IMR-90 (cell line): ENCODE data around the gene KRT79. TPM values are rescaled to one million over a fixed set of nuclear protein-coding genes. Genes with fewer than 3 reads are reported as not detected.

Source experiments
- ATAC-seq: fragments of 200-7000 bp; cut with Tn5 transposase; 2 replicates; pipeline ENCODE4 v1.9.1; 2020; ENCODE audit warnings: low read depth, mild to moderate bottlenecking, moderate library complexity
- BruUV-seq: library from RNA; stranded (reverse); fragments of 400-500 nt; replicated peaks from 2 replicates; lab custom pipeline; 2021; lab: Mats Ljungman, UMichigan
- CTCF ChIA-PET: fragments of 300-600 bp; formaldehyde crosslinking; extraction: SDS; loops from one replicate; lab custom pipeline; 2021; ENCODE audit warnings: antibody characterized with exemption; lab: Yijun Ruan, JAX
- POLR2A ChIA-PET: fragments of 300-600 bp; sonication (Branson Sonifier 250); formaldehyde crosslinking; loops from one replicate; lab custom pipeline; 2022; ENCODE audit warnings: antibody characterized with exemption; ENCODE audit not compliant: unreplicated experiment; lab: Charles Lee
- DNase-seq: peaks from one replicate; pipeline ENCODE4 v3.0.0; 2013
- H2AFZ ChIP-seq: replicated peaks from 2 replicates; pipeline ENCODE3; 2013; ENCODE audit warnings: low read length, mild to moderate bottlenecking; ENCODE audit not compliant: poor library complexity
- H2AK5ac ChIP-seq: 2 replicates; pipeline ENCODE4 v1.6.1; 2013; ENCODE audit warnings: low read depth, low read length, inconsistent platforms
- H2AK9ac ChIP-seq: replicated peaks from 2 replicates; pipeline ENCODE3; 2013; ENCODE audit warnings: mild to moderate bottlenecking, low read depth, low read length, moderate library complexity; ENCODE audit not compliant: poor library complexity
- H2BK120ac ChIP-seq: 2 replicates; pipeline ENCODE4 v1.6.1; 2013; ENCODE audit warnings: low read depth, low read length, inconsistent platforms
- H2BK15ac ChIP-seq: 3 replicates; pipeline ENCODE4 v1.6.1; 2013; ENCODE audit warnings: low read depth, low read length, inconsistent platforms
- H2BK20ac ChIP-seq: 2 replicates; pipeline ENCODE4 v1.6.1; 2013; ENCODE audit warnings: low read depth, mild to moderate bottlenecking, inconsistent platforms, low read length, moderate library complexity
- H2BK5ac ChIP-seq: 2 replicates; pipeline ENCODE4 v1.6.1; 2013; ENCODE audit warnings: mild to moderate bottlenecking, low read depth, low read length, inconsistent platforms; ENCODE audit not compliant: poor library complexity, severe bottlenecking
- H3K14ac ChIP-seq: replicated peaks from 2 replicates; pipeline ENCODE4 v1.6.1; 2013; ENCODE audit warnings: low read depth, low read length, inconsistent platforms
- H3K18ac ChIP-seq: 2 replicates; pipeline ENCODE4 v1.6.1; 2013; ENCODE audit warnings: low read depth, low read length, control low read depth
- H3K23ac ChIP-seq: 2 replicates; pipeline ENCODE4 v1.6.1; 2013; ENCODE audit warnings: low read depth, low read length, inconsistent platforms
- H3K27ac ChIP-seq: 2 replicates; pipeline ENCODE4 v1.5.1; 2013; ENCODE audit warnings: mild to moderate bottlenecking, control low read depth, low read length; ENCODE audit not compliant: insufficient read depth
- H3K27me3 ChIP-seq: 2 replicates; pipeline ENCODE4 v1.6.1; 2013; ENCODE audit warnings: low read length; ENCODE audit not compliant: control insufficient read depth, insufficient read depth
- H3K36me3 ChIP-seq: 2 replicates; pipeline ENCODE4 v1.6.1; 2013; ENCODE audit warnings: low read length, mixed read lengths; ENCODE audit not compliant: control insufficient read depth, insufficient read depth
- H3K4ac ChIP-seq: 2 replicates; pipeline ENCODE4 v1.6.1; 2013; ENCODE audit warnings: low read depth, low read length, inconsistent platforms
- H3K4me1 ChIP-seq: 2 replicates; pipeline ENCODE4 v1.6.1; 2013; ENCODE audit warnings: low read length, mixed read lengths; ENCODE audit not compliant: control insufficient read depth, insufficient read depth
- H3K4me2 ChIP-seq: 2 replicates; pipeline ENCODE4 v1.6.1; 2013; ENCODE audit warnings: low read depth, mild to moderate bottlenecking, control low read depth, low read length, moderate library complexity
- H3K4me3 ChIP-seq: 2 replicates; pipeline ENCODE4 v1.5.1; 2013; ENCODE audit warnings: low read depth, mild to moderate bottlenecking, control low read depth, low read length, moderate library complexity; ENCODE audit not compliant: insufficient read depth
- H3K56ac ChIP-seq: 2 replicates; pipeline ENCODE4 v1.6.1; 2013; ENCODE audit warnings: low read length, inconsistent platforms; ENCODE audit not compliant: insufficient read depth; ENCODE audit errors: extremely low read depth
- H3K79me1 ChIP-seq, 2 experiments: 2 replicates each; pipeline ENCODE4 v1.6.1; 2013; ENCODE audit warnings: low read length in 2 of 2, inconsistent platforms in 1 of 2, low read depth in 1 of 2
- H3K9ac ChIP-seq: 2 replicates; pipeline ENCODE4 v1.6.1; 2013; ENCODE audit warnings: low read depth, low read length, control low read depth
- H3K9me1 ChIP-seq: 2 replicates; pipeline ENCODE4 v1.6.1; 2013; ENCODE audit warnings: low read length, inconsistent platforms; ENCODE audit not compliant: insufficient read depth
- H3K9me3 ChIP-seq: 2 replicates; pipeline ENCODE4 v1.6.1; 2013; ENCODE audit warnings: low read length; ENCODE audit not compliant: control insufficient read depth, insufficient read depth
- H4K20me1 ChIP-seq: 2 replicates; pipeline ENCODE4 v1.6.1; 2013; ENCODE audit warnings: low read length, inconsistent platforms; ENCODE audit not compliant: insufficient read depth
- H4K5ac ChIP-seq: 2 replicates; pipeline ENCODE4 v1.6.1; 2013; ENCODE audit warnings: mild to moderate bottlenecking, low read depth, low read length, control low read depth
- H4K8ac ChIP-seq, 2 experiments: 2 replicates each; pipeline ENCODE4 v1.6.1; 2013; ENCODE audit warnings: low read depth in 2 of 2, low read length in 2 of 2, control low read depth in 1 of 2, inconsistent platforms in 1 of 2
- H4K91ac ChIP-seq: 2 replicates; pipeline ENCODE4 v1.6.1; 2013; ENCODE audit warnings: low read depth, low read length, inconsistent platforms; ENCODE audit not compliant: insufficient read depth
- BHLHE40 ChIP-seq: fragments of 150-350 bp; IDR thresholded peaks from 2 replicates; pipeline ENCODE4 v1.6.1; 2016; ENCODE audit warnings: mild to moderate bottlenecking, low read depth, low read length
- CEBPB ChIP-seq: IDR thresholded peaks from 2 replicates; pipeline ENCODE4 v1.6.1; 2012; ENCODE audit warnings: low read depth, low read length, improper control_type of control experiment
- CHD1 ChIP-seq: IDR thresholded peaks from 2 replicates; pipeline ENCODE4 v1.6.1; 2012; ENCODE audit warnings: low read depth, low read length, improper control_type of control experiment
- CTCF ChIP-seq: conservative IDR thresholded peaks from 2 replicates; pipeline ENCODE4 v1.5.1; 2012; ENCODE audit warnings: mild to moderate bottlenecking, low read depth, low read length, improper control_type of control experiment
- ELK1 ChIP-seq: fragments of 150-350 bp; IDR thresholded peaks from 2 replicates; pipeline ENCODE4 v1.6.1; 2016; ENCODE audit warnings: low read depth, mild to moderate bottlenecking, low read length, moderate library complexity, borderline replicate concordance
- MAFK ChIP-seq: IDR thresholded peaks from 2 replicates; pipeline ENCODE4 v1.6.1; 2012; ENCODE audit warnings: low read depth, low read length, improper control_type of control experiment
- MAZ ChIP-seq: IDR thresholded peaks from 2 replicates; pipeline ENCODE4 v1.6.1; 2012; ENCODE audit warnings: low read depth, mild to moderate bottlenecking, low read length, improper control_type of control experiment, moderate library complexity, borderline replicate concordance
- MXI1 ChIP-seq: IDR thresholded peaks from 2 replicates; pipeline ENCODE4 v1.6.1; 2012; ENCODE audit warnings: low read depth, mild to moderate bottlenecking, low read length, moderate library complexity, borderline replicate concordance
- NFE2L2 ChIP-seq: fragments of 150-350 bp; IDR thresholded peaks from 2 replicates; pipeline ENCODE4 v1.6.1; 2016; ENCODE audit warnings: low read depth, mild to moderate bottlenecking, low read length
- POLR2A ChIP-seq: IDR thresholded peaks from 2 replicates; pipeline ENCODE4 v1.6.1; 2012; ENCODE audit warnings: mild to moderate bottlenecking, low read depth, low read length
- RCOR1 ChIP-seq: IDR thresholded peaks from 2 replicates; pipeline ENCODE4 v1.6.1; 2012; ENCODE audit warnings: mild to moderate bottlenecking, low read length, improper control_type of control experiment; ENCODE audit not compliant: insufficient replicate concordance
- SMC3 ChIP-seq: fragments of 150-350 bp; IDR thresholded peaks from 2 replicates; pipeline ENCODE4 v1.6.1; 2016; ENCODE audit warnings: low read depth, mild to moderate bottlenecking, antibody characterized with exemption, low read length, moderate library complexity
- USF2 ChIP-seq: fragments of 150-350 bp; IDR thresholded peaks from 2 replicates; pipeline ENCODE4 v1.6.1; 2017; ENCODE audit warnings: mild to moderate bottlenecking, antibody characterized with exemption, low read length, low read depth
- WGBS, 2 experiments: methylation state at CpG; one replicate each; pipeline versions ENCODE4 v1.1.5 to v1.1.7; 2013; ENCODE audit warnings: missing lambda C conversion rate in 2 of 2; ENCODE audit not compliant: insufficient read length in 1 of 2; ENCODE audit errors: extremely low coverage in 2 of 2; 5-methylcytosine and 5-hydroxymethylcytosine counted together
- dilution Hi-C: fragments of 300-500 bp; cut with HindIII; formaldehyde crosslinking; loops from one replicate; pipeline ENCODE4 v1.14.3; 2018; ENCODE audit warnings: low sequenced_read_pairs; ENCODE audit not compliant: unreplicated experiment
- in situ Hi-C: fragments of 300-500 bp; cut with MboI; formaldehyde crosslinking; loops from 3 replicates; pipeline ENCODE4 v1.14.3; 2019; ENCODE audit warnings: low sequenced_read_pairs, inconsistent platforms, mixed read lengths
- intact Hi-C: fragments of 100-400 bp; cut with micrococcal nuclease; formaldehyde crosslinking; loops from 2 replicates; pipeline ENCODE4 v1.10.0; 2022
- polyA plus RNA-seq, 3 experiments: library from polyadenylated mRNA; depleted of rRNA; stranded (reverse); fragments of >200 nt; gene quantifications; 2 replicates each; pipeline ENCODE4 v1.2.3, GENCODE V29; 2012; ENCODE audit warnings: low replicate concordance in 1 of 3
- total RNA-seq: library from RNA; depleted of rRNA; stranded (reverse); fragments of >200 nt; gene quantifications from 2 replicates; pipeline ENCODE4 v1.2.3, GENCODE V29; 2012

The KRT79 gene
- total and polyA plus RNA-seq, 2 of the 4 experiments (the other 2 are of a cell fraction), result under 0.01 to 0.24 TPM

GRCh38 chr12:52801773-52802172, 32.3 kb downstream of the KRT79 start:
- no peaks in the 10 kb centered on the region for H3K79me1 ChIP-seq
- CTCF ChIA-PET, result no interaction called here

More at GRCh38 chr12:52801773-52802172, 32.3 kb downstream of the KRT79 start:
- Histone ChIP-seq H3K4me2 (no peak overlapping the region), H3K23ac (no peak overlapping the region), H3K9me3 (no peaks in the 10 kb centered on the region), H3K14ac (no peak overlapping the region), H4K20me1 (no peaks in the 10 kb centered on the region; the same call in 1 of the 2 replicates), H2BK20ac (no peak overlapping the region), H3K36me3 (no peaks in the 10 kb centered on the region), H3K27me3 (peaks cover 14% of the 10 kb centered on the region), H3K27ac (no peak overlapping the region), H2AK9ac (no peak overlapping the region), H2BK120ac (no peak overlapping the region), H2BK5ac (no peak overlapping the region), H4K91ac (no peak overlapping the region), H2AK5ac (no peak overlapping the region), H3K18ac (no peak overlapping the region), H3K9ac (no peak overlapping the region), H3K4me3 (no peak overlapping the region), H4K5ac (no peak overlapping the region), H3K4me1 (no peaks in the 10 kb centered on the region), H2BK15ac (no peak overlapping the region), H2AFZ (no peak overlapping the region), H3K56ac (no peak overlapping the region), H3K9me1 (peaks cover 3% of the 10 kb centered on the region; the same call in 1 of the 2 replicates), H4K8ac (no peak overlapping the region), H3K4ac (no peak overlapping the region)
- TF ChIP-seq MAFK (no peak), CHD1 (no peak), CTCF (no peak), CEBPB (no peak), BHLHE40 (no peak), NFE2L2 (no peak), ELK1 (no peak), MXI1 (no peak), SMC3 (no peak), POLR2A (no peak), USF2 (no peak), RCOR1 (no peak), MAZ (no peak)
- POLR2A ChIA-PET, result no interaction called here
- no peak for DNase-seq
- in situ Hi-C loops (no loop called here), dilution Hi-C loops (no loop called here), intact Hi-C loops (no loop called here)
- no peak for ATAC-seq
- no TSS peak for BruUV-seq
- 60% methylated on average over 1 of the region's 3 CpGs; no CpG with 5 or more reads in 1 of the 2 experiments for WGBS, 2 experiments
